ENCODE measurements around the gene DLST. TPM values are rescaled to one million over a fixed set of nuclear protein-coding genes. Genes with fewer than 3 reads are reported as not detected.

Gene DLST
- total RNA-seq, 2 experiments from 2014 or later: 92.6 to 106 TPM

DNA sequence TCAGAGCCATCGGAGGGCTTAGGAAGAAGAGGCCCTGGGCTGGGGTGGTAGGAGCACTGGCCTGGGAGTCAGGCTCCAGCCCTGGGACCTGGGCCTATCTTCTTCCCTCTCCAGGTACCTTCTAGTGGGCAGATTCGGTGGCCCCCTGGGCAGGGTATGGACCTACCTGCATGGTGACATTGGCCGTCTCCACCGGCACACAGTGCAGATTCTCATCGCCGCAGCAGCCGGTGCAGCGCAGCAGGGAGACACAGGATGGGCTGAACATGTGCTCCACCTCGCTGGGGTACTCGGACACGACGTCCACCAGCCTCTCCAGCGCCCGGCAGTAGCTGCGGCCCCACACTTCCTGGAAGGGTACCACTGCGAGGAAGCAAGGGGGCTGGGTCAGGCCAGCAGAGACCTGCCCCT lies 67.5 kb downstream of the DLST start:
- no peaks in the 10 kb centered on the region for H3K36me3 Mint-ChIP-seq (ENCODE audit: low read depth)
- ChIA-PET POLR2A (no interaction called here), CTCF (interaction anchor here (1.1 to 4.7 kb wide), 6 partner anchors 8 to 135 kb away, joined by 3 to 32 read pairs (median 4); no protein-coding TSS in a partner anchor)

DNA sequence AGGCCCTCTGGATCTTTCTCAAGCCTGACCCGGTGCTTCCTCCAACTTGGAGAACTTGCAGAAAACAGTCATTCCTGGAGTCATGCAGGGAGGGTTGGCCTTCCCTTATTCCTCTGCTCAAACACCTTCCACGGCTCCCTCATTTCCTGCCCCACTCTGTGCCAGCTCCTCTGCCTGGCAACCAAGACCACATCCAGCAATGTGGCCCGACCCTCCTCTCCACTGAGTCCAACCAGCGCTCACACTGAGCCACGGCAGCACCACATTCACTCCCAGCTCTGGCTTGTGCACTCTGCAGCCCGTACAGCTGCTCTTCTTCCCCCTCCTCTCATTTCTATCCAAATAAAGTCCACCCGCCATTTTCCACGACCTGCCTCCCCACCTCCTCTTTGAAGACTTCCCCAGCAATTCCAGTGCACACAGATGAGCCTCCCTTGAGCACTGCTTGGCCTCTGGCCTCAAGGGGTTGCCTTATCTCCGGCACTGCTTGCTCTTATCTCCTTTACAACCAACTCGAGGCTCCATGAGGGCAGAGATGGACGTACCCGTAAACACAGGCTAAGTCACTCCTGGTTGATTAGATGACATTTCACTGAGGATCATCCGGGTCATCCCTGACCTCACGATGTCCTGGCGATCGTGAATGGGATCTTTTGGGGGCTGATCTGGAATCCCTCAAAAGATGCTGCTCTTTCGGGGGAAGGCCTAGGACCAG lies 68.3 kb downstream of the DLST start:
- H3K4me3 Mint-ChIP-seq: no peak overlapping the region
- CTCF ChIA-PET: interaction anchor here (0.7 to 4.7 kb wide), 4 partner anchors 13 to 134 kb away, joined by 3 to 32 read pairs (median 4); no protein-coding TSS in a partner anchor
- H3K9me3 Mint-ChIP-seq: no peaks in the 10 kb centered on the region
- H3K4me1 Mint-ChIP-seq: peaks cover 7% of the 10 kb centered on the region
- H3K36me3 Mint-ChIP-seq (ENCODE audit: low read depth): no peaks in the 10 kb centered on the region
- no peak for DNase-seq
- no peaks in the 10 kb centered on the region for H3K27me3 Mint-ChIP-seq
- peak overlapping the region; percentile 55 for H3K27ac Mint-ChIP-seq
- POLR2A ChIA-PET: no interaction called here

More for the DNA sequence above, 67.5 kb downstream of the DLST start:
- Mint-ChIP-seq H3K9me3 (no peaks in the 10 kb centered on the region), H3K4me3 (no peak overlapping the region), H3K27me3 (no peaks in the 10 kb centered on the region), H3K27ac (no peak overlapping the region), H3K4me1 (peaks cover 7% of the 10 kb centered on the region)
- no peak for DNase-seq

DNA sequence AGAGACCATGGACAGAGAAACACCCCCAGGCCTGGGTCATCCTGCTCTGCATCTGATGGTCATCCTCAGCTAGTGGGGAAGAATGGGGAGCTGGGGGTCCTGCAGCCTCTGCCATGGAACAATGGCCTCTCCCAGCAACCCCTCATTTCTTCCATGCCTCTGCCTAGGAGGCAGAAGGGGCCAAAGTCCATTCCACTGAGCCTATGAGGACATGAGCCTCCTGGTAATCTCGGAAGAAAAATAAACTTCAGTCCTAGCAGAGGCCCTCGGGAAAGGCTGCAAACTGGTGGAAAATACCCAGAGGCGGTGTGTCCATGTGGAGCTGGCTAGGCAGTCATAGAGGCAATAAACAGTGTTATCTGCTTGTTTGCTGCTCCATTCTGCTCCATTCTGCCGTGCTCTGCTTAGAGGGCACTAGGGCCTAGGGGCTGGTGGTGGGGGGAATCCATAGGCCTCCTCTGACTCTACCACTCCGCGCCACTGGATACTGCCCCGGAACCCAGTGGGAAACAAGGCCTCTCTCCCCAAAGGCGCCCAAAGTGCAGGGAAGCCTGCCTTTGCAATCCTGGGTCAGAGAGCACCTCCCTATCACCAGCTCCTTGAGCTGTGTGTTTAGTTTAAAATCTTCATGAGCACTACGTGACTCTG lies 69.2 kb downstream of the DLST start:
- peaks cover 7% of the 10 kb centered on the region for H3K4me1 Mint-ChIP-seq
- no peaks in the 10 kb centered on the region for H3K36me3 Mint-ChIP-seq (ENCODE audit: low read depth)
- DNase-seq: no peak
- H3K4me3 Mint-ChIP-seq: no peak overlapping the region
- CTCF ChIA-PET: interaction anchor here (1.1 to 1.9 kb wide), 2 partner anchors 10 to 38 kb away, joined by 3 to 4 read pairs; no protein-coding TSS in a partner anchor
- H3K9me3 Mint-ChIP-seq: no peaks in the 10 kb centered on the region
- H3K27ac Mint-ChIP-seq: no peak overlapping the region
- peaks cover 2% of the 10 kb centered on the region for H3K27me3 Mint-ChIP-seq
- POLR2A ChIA-PET: no interaction called here

DNA sequence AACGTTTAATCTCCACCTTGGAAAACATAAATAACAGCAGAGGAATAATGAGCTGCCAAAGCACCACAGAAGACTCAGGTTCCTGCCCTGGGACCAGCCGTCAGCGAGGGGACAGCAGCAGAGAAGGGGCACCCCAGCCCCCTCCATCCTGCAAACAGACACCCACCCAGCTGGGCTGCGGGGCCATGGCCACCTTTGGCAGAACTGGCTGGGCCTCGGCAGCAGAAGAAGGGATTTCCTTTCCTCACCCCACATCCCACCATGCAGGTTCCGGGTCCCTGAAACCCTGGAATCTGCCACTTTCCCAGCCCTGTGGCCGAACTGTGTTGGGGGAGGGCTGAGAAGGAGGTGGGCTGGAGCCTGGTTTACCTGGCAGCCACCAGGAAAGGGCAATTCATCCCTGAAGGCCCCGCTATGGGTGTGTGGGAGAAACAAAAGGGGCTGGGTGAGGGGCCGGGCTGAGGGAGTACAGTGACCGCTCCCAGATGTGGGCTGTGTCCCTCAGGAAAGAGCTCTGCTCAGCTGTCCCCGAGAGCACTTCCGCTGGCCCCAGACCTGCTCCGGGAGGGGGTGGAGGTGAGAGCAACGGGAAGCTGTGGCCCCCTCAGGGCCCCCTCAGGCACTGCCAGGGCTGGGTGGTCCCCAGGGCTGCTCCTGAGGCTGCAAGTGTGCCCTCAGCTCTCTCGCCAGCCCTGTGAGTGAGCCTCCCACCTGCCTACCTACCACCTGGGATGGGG lies 69.9 kb downstream of the DLST start:
- ChIA-PET CTCF (interaction anchor here (0.6 to 1.9 kb wide), 4 partner anchors 9 to 187 kb away, joined by 3 to 4 read pairs (median 3); no protein-coding TSS in a partner anchor), POLR2A (no interaction called here)
- Mint-ChIP-seq H3K9me3 (no peaks in the 10 kb centered on the region), H3K27ac (no peak overlapping the region), H3K4me1 (peaks cover 1% of the 10 kb centered on the region), H3K36me3 (ENCODE audit: low read depth) (no peaks in the 10 kb centered on the region), H3K4me3 (no peak overlapping the region), H3K27me3 (peaks cover 7% of the 10 kb centered on the region)
- DNase-seq: no peak

DNA sequence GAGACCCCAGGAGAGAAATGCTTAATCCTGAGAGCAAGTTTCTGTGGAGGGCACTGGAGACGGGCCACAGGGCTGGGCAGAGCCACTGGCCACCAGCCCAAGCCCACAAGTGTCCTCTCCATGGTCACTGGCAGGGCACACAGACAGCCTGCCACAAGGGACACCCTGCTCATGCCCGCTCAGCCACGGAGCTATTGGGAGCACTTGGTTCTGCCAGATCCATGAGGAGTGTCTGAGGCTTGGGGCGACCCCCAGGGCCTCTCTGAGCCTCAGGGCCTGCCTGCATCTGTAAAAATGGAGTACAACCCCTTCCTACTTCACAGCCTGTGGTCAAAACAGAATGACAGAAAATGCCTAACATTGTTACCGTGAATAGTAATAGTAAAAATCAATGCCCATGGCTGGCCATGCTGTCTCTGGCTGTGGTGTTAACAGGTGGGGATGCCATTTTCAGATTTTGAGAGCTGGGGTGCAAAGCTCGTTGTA lies 70.5 kb downstream of the DLST start:
- Mint-ChIP-seq H3K27me3 (peaks cover 11% of the 10 kb centered on the region), H3K27ac (no peak overlapping the region), H3K4me1 (no peaks in the 10 kb centered on the region), H3K4me3 (no peak overlapping the region), H3K9me3 (no peaks in the 10 kb centered on the region), H3K36me3 (ENCODE audit: low read depth) (no peaks in the 10 kb centered on the region)
- no peak for DNase-seq
- ChIA-PET CTCF (interaction anchor here (0.6 to 1.9 kb wide), 5 partner anchors 9 to 186 kb away, joined by 3 to 4 read pairs (median 3); no protein-coding TSS in a partner anchor), POLR2A (no interaction called here)

DNA sequence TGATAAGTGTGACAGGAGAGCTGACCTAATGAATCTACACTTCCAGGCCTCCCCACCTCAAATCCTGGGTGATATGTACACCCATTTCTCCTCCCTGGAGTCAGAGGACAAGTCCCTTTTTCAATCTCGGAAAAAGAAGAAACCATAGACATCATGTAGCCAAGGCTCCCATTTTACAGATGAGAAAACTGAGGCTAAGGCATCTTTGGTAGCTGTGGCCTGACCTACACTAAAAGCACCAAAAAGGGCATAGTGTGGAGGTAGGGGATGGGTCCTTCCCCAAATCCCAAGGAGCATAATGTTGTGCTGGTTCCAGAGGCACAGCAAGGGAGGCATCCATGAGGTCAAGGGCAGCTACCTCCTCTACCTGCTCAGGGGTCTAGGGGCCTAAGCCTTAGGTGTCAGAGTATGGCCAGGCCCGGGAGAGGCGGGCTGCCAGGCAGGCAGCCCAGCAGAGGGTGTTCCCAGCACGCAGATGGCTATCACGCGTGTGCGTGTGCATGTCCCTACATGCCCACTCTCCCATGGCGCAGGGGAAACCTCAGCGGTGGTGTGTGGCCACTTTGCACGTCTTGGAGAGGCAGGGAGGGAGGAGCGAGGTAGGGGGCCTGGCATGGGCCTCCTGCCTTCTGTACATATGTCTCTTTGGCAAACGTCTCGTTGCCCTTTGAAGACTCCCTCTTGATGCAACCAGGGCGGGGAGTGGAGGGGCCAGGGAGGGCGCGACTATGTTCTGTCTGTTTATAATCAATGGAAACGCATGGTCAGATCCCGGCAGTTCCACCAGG lies 71.2 kb downstream of the DLST start:
- Mint-ChIP-seq H3K4me3 (no peak overlapping the region), H3K27me3 (peaks cover 14% of the 10 kb centered on the region), H3K36me3 (ENCODE audit: low read depth) (no peaks in the 10 kb centered on the region), H3K4me1 (no peaks in the 10 kb centered on the region), H3K27ac (no peak overlapping the region), H3K9me3 (no peaks in the 10 kb centered on the region)
- ChIA-PET POLR2A (no interaction called here), CTCF (interaction anchor here (1.2 to 2.0 kb wide), 8 partner anchors 8 to 92 kb away, joined by 3 to 7 read pairs (median 3); no protein-coding TSS in a partner anchor)
- no peak for DNase-seq

Other genes with a start within 250 kb of the DLST start
- gene AREL1, start 168.8 kb upstream of the DLST start, total RNA-seq: 10 to 100 TPM; 44.1 to 44.2 TPM
- 10 to 100 TPM; 60.1 to 81.9 TPM for gene FCF1, start 168.8 kb upstream of the DLST start, total RNA-seq
- 10 to 100 TPM; 72.4 to 73.8 TPM for gene YLPM1, start 118.6 kb upstream of the DLST start, total RNA-seq
- gene PROX2, start 5.8 kb upstream of the DLST start, total RNA-seq: not detected
- 1 to 10 TPM; 4.5 to 4.6 TPM for gene RPS6KL1, start 41.3 kb downstream of the DLST start, total RNA-seq
- under 1 TPM; 0.12 to 0.15 TPM for gene PGF, start 73.7 kb downstream of the DLST start, total RNA-seq
- 10 to 100 TPM; 53.0 to 58.1 TPM for gene EIF2B2, start 121.0 kb downstream of the DLST start, total RNA-seq
- gene MLH3, start 169.6 kb downstream of the DLST start, total RNA-seq: 10 to 100 TPM; 17.0 to 17.3 TPM
- 10 to 100 TPM; 52.4 to 62.0 TPM for gene ACYP1, start 182.1 kb downstream of the DLST start, total RNA-seq
- gene ZC2HC1C, start 187.7 kb downstream of the DLST start, total RNA-seq: 1 to 10 TPM; 3.1 to 3.3 TPM
- gene NEK9, start 245.1 kb downstream of the DLST start, total RNA-seq: 10 to 100 TPM; 74.9 to 81.6 TPM